Measurements from ENCODE around the gene CAPN3. TPM values are rescaled to one million over a fixed set of nuclear protein-coding genes. Genes with fewer than 3 reads are reported as not detected.

CAPN3 gene
- total and polyA plus RNA-seq, 2 donors from 2014 or later = 12.9 to 39.7 TPM

DNA sequence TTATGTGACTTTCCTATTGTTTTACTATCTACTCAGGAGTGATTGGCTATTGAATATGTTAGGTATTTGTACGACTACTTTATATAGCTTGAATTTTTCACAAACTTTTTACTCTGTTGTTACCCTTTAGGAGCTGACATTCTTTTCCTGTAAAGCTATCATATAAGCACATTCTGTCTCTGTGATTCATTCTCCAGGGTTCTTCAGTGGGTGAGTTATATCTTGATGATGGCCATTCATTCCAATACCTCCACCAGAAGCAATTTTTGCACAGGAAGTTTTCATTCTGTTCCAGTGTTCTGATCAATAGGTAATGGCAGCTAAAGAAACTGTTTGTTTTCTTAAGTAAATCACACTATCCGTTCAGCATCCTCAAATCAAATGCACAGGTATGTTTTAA is 10.1 kb upstream of the CAPN3 start:
- H3K27me3 ChIP-seq (ENCODE audit: control insufficient read depth, insufficient read depth, low read length) = no peaks in the 10 kb centered on the region
- H3K27ac ChIP-seq (ENCODE audit: low read depth in 2 of 2, low read length in 2 of 2) = no peak overlapping the region
- TF ChIP-seq, protein P1, sequence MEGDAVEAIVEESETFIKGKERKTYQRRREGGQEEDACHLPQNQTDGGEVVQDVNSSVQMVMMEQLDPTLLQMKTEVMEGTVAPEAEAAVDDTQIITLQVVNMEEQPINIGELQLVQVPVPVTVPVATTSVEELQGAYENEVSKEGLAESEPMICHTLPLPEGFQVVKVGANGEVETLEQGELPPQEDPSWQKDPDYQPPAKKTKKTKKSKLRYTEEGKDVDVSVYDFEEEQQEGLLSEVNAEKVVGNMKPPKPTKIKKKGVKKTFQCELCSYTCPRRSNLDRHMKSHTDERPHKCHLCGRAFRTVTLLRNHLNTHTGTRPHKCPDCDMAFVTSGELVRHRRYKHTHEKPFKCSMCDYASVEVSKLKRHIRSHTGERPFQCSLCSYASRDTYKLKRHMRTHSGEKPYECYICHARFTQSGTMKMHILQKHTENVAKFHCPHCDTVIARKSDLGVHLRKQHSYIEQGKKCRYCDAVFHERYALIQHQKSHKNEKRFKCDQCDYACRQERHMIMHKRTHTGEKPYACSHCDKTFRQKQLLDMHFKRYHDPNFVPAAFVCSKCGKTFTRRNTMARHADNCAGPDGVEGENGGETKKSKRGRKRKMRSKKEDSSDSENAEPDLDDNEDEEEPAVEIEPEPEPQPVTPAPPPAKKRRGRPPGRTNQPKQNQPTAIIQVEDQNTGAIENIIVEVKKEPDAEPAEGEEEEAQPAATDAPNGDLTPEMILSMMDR (IDR thresholded peaks at IDR 0.05; ENCODE audit: borderline replicate concordance, extremely low read depth, insufficient read depth) = no peak
- H3K4me3 ChIP-seq (ENCODE audit: low read length in 3 of 3) = no peak overlapping the region
- no peak for DNase-seq
- peaks cover 2 to 32% (median 29%) of the 10 kb centered on the region in 3 donors for H3K36me3 ChIP-seq (ENCODE audit: control insufficient read depth in 2 of 3, insufficient read depth in 3 of 3, low read length in 3 of 3)
- no peaks in the 10 kb centered on the region for H3K9me3 ChIP-seq (ENCODE audit: control insufficient read depth in 2 of 3, insufficient read depth in 1 of 3, low read length in 3 of 3)
- H3K9ac ChIP-seq (ENCODE audit: low read length in 3 of 3) = no peak overlapping the region
- no peak for FAIRE-seq
- intact Hi-C loops (cut with DNase I) = no loop called here
- no peaks in the 10 kb centered on the region for H3K4me1 ChIP-seq (ENCODE audit: control insufficient read depth in 2 of 3, insufficient read depth in 2 of 3, low read depth in 1 of 3, low read length in 3 of 3)

DNA sequence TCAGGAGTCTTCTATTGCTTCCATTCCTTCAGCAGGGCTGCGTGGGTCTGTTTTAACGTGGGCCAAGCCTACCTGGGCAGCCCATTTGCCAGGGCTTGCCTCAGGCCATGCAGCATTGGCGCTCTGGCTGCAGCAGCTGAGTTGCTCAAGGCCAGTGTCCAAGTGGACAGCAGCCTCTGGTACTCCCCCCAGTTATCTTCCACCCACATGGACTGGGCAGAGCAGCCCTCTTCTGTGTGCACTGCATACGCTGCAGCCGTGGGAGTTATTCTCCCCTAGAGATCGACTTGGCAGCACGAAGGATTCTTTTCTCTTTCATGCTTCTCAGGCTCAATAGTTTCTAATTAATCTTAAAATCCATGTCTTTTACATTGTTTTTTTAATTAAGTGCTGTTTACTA is 6.9 kb upstream of the CAPN3 start:
- Histone ChIP-seq H3K9ac (ENCODE audit: low read length in 3 of 3) (no peak overlapping the region), H3K4me1 (ENCODE audit: control insufficient read depth in 2 of 3, insufficient read depth in 2 of 3, low read depth in 1 of 3, low read length in 3 of 3) (no peaks in the 10 kb centered on the region), H3K36me3 (ENCODE audit: control insufficient read depth in 2 of 3, insufficient read depth in 3 of 3, low read length in 3 of 3) (peaks cover 2 to 29% (median 23%) of the 10 kb centered on the region in 3 donors), H3K9me3 (ENCODE audit: control insufficient read depth in 2 of 3, insufficient read depth in 1 of 3, low read length in 3 of 3) (no peaks in the 10 kb centered on the region), H3K4me3 (ENCODE audit: low read length in 3 of 3) (no peak overlapping the region), H3K27me3 (ENCODE audit: control insufficient read depth, insufficient read depth, low read length) (no peaks in the 10 kb centered on the region), H3K27ac (ENCODE audit: low read depth in 2 of 2, low read length in 2 of 2) (no peak overlapping the region)
- DNase-seq (no peak), FAIRE-seq (no peak)
- TF ChIP-seq, protein P1 (IDR thresholded peaks at IDR 0.05; ENCODE audit: borderline replicate concordance, extremely low read depth, insufficient read depth) = no peak
- intact Hi-C loops (cut with DNase I) = loop anchor here (10.0 kb wide), 1 partner anchor 72 kb away; no protein-coding TSS in a partner anchor

DNA sequence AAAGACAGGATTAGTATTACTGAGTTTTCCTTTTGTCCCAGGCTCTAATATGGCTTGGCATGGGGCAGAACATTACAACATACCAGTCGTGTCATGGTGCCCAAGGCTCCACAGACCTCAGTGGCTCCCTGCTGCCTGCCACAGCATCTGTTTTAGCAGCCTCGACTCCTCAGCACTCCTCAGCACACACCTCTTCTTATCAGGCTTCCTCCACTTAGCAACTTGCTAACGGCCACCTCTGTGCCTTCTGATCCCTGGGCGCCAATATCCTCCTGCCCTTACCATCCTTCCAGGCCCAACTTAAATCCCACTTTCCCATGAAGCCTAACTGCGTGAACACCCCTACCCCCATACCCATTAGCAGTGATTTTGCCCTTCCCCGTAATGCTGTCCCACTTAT is 6.2 kb upstream of the CAPN3 start:
- H3K27ac ChIP-seq (ENCODE audit: low read depth in 2 of 2, low read length in 2 of 2) = no peak overlapping the region
- TF ChIP-seq, protein P1 (IDR thresholded peaks at IDR 0.05; ENCODE audit: borderline replicate concordance, extremely low read depth, insufficient read depth) = no peak
- no peaks in the 10 kb centered on the region for H3K4me1 ChIP-seq (ENCODE audit: control insufficient read depth in 2 of 3, insufficient read depth in 2 of 3, low read depth in 1 of 3, low read length in 3 of 3)
- FAIRE-seq (no peak), DNase-seq (no peak)
- no peaks in the 10 kb centered on the region for H3K9me3 ChIP-seq (ENCODE audit: control insufficient read depth in 2 of 3, insufficient read depth in 1 of 3, low read length in 3 of 3)
- H3K4me3 ChIP-seq (ENCODE audit: low read length in 3 of 3) = no peak overlapping the region
- no peaks in the 10 kb centered on the region for H3K27me3 ChIP-seq (ENCODE audit: control insufficient read depth, insufficient read depth, low read length)
- H3K36me3 ChIP-seq (ENCODE audit: control insufficient read depth in 2 of 3, insufficient read depth in 3 of 3, low read length in 3 of 3) = peaks cover 2 to 29% (median 22%) of the 10 kb centered on the region in 3 donors
- no peak overlapping the region for H3K9ac ChIP-seq (ENCODE audit: low read length in 3 of 3)
- intact Hi-C loops (cut with DNase I) = loop anchor here (10.0 kb wide), 1 partner anchor 72 kb away; no protein-coding TSS in a partner anchor

DNA sequence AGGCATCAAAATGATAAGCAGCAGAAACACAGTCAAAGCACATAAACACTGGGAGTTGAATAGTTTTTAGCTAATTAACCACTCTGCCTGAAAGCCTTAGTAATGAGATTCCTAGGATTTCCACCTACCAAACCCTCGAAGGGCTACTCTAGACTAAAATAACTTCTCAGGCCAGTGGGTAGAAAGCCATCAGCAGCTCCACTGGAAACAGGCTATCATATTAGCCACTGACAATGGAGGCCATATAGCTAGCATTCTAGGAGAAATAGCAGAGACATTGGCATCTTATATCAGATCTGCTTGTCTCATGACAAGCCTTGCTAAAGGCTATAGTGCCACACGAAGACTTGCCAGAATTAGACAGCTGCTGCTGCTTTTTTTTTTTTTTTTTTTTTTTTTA is 4.5 kb upstream of the CAPN3 start:
- DNase-seq (no peak), FAIRE-seq (no peak)
- no peak overlapping the region for H3K9ac ChIP-seq (ENCODE audit: low read length in 3 of 3)
- TF ChIP-seq, protein P1 (IDR thresholded peaks at IDR 0.05; ENCODE audit: borderline replicate concordance, extremely low read depth, insufficient read depth) = no peak
- no peak overlapping the region for H3K4me3 ChIP-seq (ENCODE audit: low read length in 3 of 3)
- H3K4me1 ChIP-seq (ENCODE audit: control insufficient read depth in 2 of 3, insufficient read depth in 2 of 3, low read depth in 1 of 3, low read length in 3 of 3) = no peaks in the 10 kb centered on the region
- peaks cover 2 to 29% (median 17%) of the 10 kb centered on the region in 3 donors for H3K36me3 ChIP-seq (ENCODE audit: control insufficient read depth in 2 of 3, insufficient read depth in 3 of 3, low read length in 3 of 3)
- no peaks in the 10 kb centered on the region for H3K9me3 ChIP-seq (ENCODE audit: control insufficient read depth in 2 of 3, insufficient read depth in 1 of 3, low read length in 3 of 3)
- intact Hi-C loops (cut with DNase I) = loop anchor here (10.0 kb wide), 1 partner anchor 70 kb away; no protein-coding TSS in a partner anchor
- H3K27me3 ChIP-seq (ENCODE audit: control insufficient read depth, insufficient read depth, low read length) = no peaks in the 10 kb centered on the region
- no peak overlapping the region for H3K27ac ChIP-seq (ENCODE audit: low read depth in 2 of 2, low read length in 2 of 2)

All from kidney (tissue), 14 donors.